ENCODE results near the gene PITRM1.
"Not testable (repeated sequence)": the region's sequence is repeated elsewhere in the genome, so short reads cannot be mapped to it uniquely, and the experiment has no call there.

PITRM1 gene

DNA sequence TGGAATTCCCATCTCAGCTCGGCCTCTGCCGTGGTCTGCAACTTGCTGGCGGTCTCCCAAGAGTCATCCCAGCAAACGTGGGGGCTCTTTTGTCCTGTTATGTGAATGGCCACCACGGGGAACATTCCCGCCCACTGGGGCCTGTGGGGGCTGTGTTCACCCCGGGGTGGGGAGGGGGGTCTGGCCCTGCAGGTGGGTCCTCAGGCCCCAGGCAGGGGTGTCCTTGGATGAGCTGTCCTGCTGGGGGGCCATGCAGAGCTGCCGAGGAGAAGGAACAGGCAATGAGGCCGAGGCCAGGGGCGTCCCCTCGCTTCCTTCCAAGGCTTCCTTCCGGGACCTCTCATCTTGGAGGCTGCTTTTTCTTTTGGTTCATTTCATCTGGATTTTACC, 24.4 kb upstream of the PITRM1 start:
- Histone ChIP-seq H3K4me3 (ENCODE audit: low read length) (no peak overlapping the region), H3K27me3 (ENCODE audit: control insufficient read depth, insufficient read depth, low read length) (no peaks in the 10 kb centered on the region), H3K36me3 (ENCODE audit: control insufficient read depth, insufficient read depth, low read length) (no peaks in the 10 kb centered on the region), H3K9me3 (ENCODE audit: control insufficient read depth, insufficient read depth, low read length) (no peaks in the 10 kb centered on the region), H3K27ac (ENCODE audit: low read length) (no peak overlapping the region), H3K4me1 (ENCODE audit: control insufficient read depth, insufficient read depth, low read length) (peaks cover 2% of the 10 kb centered on the region)
- DNase-seq (ENCODE audit: low read depth, low spot score), result no peak
- WGBS (ENCODE audit: insufficient coverage, insufficient read length), result no CpG with 5 or more reads among the region's 12 CpGs

GRCh38 chr10:3196482-3196881, 23.9 kb upstream of the PITRM1 start:
- H3K27ac ChIP-seq (ENCODE audit: low read length), result no peak overlapping the region
- no peak for DNase-seq (ENCODE audit: low read depth, low spot score)
- no peaks in the 10 kb centered on the region for H3K9me3 ChIP-seq (ENCODE audit: control insufficient read depth, insufficient read depth, low read length)
- H3K36me3 ChIP-seq (ENCODE audit: control insufficient read depth, insufficient read depth, low read length), result no peaks in the 10 kb centered on the region
- H3K27me3 ChIP-seq (ENCODE audit: control insufficient read depth, insufficient read depth, low read length), result no peaks in the 10 kb centered on the region
- H3K4me1 ChIP-seq (ENCODE audit: control insufficient read depth, insufficient read depth, low read length), result peaks cover under 1% of the 10 kb centered on the region
- H3K4me3 ChIP-seq (ENCODE audit: low read length), result no peak overlapping the region
- WGBS (ENCODE audit: insufficient coverage, insufficient read length), result no CpG with 5 or more reads among the region's 10 CpGs

- H3K27me3 ChIP-seq (ENCODE audit: control insufficient read depth, insufficient read depth, low read length), result no peaks in the 10 kb centered on the region
- no CpG with 5 or more reads among the region's 9 CpGs for WGBS (ENCODE audit: insufficient coverage, insufficient read length)
Observed at GRCh38 chr10:3195726-3196125, 23.1 kb upstream of the PITRM1 start.

DNA sequence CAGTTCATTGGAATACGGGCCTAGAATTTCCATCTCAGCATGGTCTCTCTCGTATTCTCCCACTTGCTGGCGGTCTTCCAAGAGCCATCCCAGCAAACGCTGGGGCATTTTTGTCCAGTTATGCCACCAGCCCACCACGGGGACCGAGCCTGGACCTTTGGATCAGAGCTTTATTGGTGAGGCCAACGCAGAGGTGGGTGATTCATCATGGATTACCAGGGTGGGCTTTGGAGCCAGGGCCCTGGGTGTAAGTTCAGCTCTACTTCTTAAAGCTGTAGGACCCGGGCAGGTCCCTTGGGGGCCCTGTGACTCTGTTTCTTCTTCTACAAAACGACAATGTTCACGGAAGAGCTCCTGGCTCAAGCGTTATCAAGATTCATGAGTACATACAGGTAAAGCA, 22.7 kb upstream of the PITRM1 start:
- no CpG with 5 or more reads among the region's 11 CpGs for WGBS (ENCODE audit: insufficient coverage, insufficient read length)
- Histone ChIP-seq H3K36me3 (ENCODE audit: control insufficient read depth, insufficient read depth, low read length) (no peaks in the 10 kb centered on the region), H3K27me3 (ENCODE audit: control insufficient read depth, insufficient read depth, low read length) (no peaks in the 10 kb centered on the region), H3K27ac (ENCODE audit: low read length) (no peak overlapping the region), H3K4me3 (ENCODE audit: low read length) (no peak overlapping the region), H3K9me3 (ENCODE audit: control insufficient read depth, insufficient read depth, low read length) (no peaks in the 10 kb centered on the region), H3K4me1 (ENCODE audit: control insufficient read depth, insufficient read depth, low read length) (no peaks in the 10 kb centered on the region; the same call in 1 of the 2 replicates)
- DNase-seq (ENCODE audit: low read depth, low spot score), result no peak

More at GRCh38 chr10:3195726-3196125, 23.1 kb upstream of the PITRM1 start:
- Histone ChIP-seq H3K9me3 (ENCODE audit: control insufficient read depth, insufficient read depth, low read length) (no peaks in the 10 kb centered on the region), H3K4me1 (ENCODE audit: control insufficient read depth, insufficient read depth, low read length) (no peaks in the 10 kb centered on the region; the same call in 1 of the 2 replicates), H3K36me3 (ENCODE audit: control insufficient read depth, insufficient read depth, low read length) (no peaks in the 10 kb centered on the region), H3K4me3 (ENCODE audit: low read length) (no peak overlapping the region), H3K27ac (ENCODE audit: low read length) (no peak overlapping the region)
- no peak for DNase-seq (ENCODE audit: low read depth, low spot score)

- WGBS (ENCODE audit: insufficient coverage, insufficient read length), result no CpG with 5 or more reads among the region's 4 CpGs
- DNase-seq (ENCODE audit: low read depth, low spot score), result no peak
- no peaks in the 10 kb centered on the region for H3K27me3 ChIP-seq (ENCODE audit: control insufficient read depth, insufficient read depth, low read length)
Observed at GRCh38 chr10:3194871-3195270, 22.3 kb upstream of the PITRM1 start.

DNA sequence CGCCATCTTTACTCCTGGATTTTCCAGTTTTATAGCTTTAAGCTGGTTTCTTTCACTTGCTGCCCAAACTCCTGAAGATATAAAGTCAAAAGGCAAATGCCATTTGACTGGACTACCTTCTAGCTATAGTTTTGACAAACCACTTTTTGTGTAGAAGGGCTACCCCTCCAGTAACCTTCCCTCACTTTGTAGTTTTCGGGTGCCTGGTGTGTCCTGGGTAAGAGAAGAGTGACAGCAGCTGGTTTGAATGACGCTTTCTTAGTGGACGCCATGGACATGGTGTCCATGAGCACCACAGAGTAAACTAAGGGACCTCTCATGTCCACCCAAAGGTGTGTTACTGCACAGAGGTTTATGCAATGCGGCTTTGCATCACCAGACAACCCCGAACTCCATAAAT, 21.2 kb upstream of the PITRM1 start:
- Histone ChIP-seq H3K4me3 (ENCODE audit: low read length) (no peak overlapping the region), H3K36me3 (ENCODE audit: control insufficient read depth, insufficient read depth, low read length) (no peaks in the 10 kb centered on the region), H3K9me3 (ENCODE audit: control insufficient read depth, insufficient read depth, low read length) (no peaks in the 10 kb centered on the region), H3K4me1 (ENCODE audit: control insufficient read depth, insufficient read depth, low read length) (no peaks in the 10 kb centered on the region; the same call in 1 of the 2 replicates), H3K27ac (ENCODE audit: low read length) (no peak overlapping the region), H3K27me3 (ENCODE audit: control insufficient read depth, insufficient read depth, low read length) (no peaks in the 10 kb centered on the region)
- DNase-seq (ENCODE audit: low read depth, low spot score), result no peak
- no CpG with 5 or more reads among the region's 6 CpGs for WGBS (ENCODE audit: insufficient coverage, insufficient read length)

More at GRCh38 chr10:3194871-3195270, 22.3 kb upstream of the PITRM1 start:
- Histone ChIP-seq H3K4me3 (ENCODE audit: low read length) (no peak overlapping the region), H3K9me3 (ENCODE audit: control insufficient read depth, insufficient read depth, low read length) (no peaks in the 10 kb centered on the region), H3K4me1 (ENCODE audit: control insufficient read depth, insufficient read depth, low read length) (no peaks in the 10 kb centered on the region; the same call in 1 of the 2 replicates), H3K27ac (ENCODE audit: low read length) (no peak overlapping the region), H3K36me3 (ENCODE audit: control insufficient read depth, insufficient read depth, low read length) (no peaks in the 10 kb centered on the region)

DNA sequence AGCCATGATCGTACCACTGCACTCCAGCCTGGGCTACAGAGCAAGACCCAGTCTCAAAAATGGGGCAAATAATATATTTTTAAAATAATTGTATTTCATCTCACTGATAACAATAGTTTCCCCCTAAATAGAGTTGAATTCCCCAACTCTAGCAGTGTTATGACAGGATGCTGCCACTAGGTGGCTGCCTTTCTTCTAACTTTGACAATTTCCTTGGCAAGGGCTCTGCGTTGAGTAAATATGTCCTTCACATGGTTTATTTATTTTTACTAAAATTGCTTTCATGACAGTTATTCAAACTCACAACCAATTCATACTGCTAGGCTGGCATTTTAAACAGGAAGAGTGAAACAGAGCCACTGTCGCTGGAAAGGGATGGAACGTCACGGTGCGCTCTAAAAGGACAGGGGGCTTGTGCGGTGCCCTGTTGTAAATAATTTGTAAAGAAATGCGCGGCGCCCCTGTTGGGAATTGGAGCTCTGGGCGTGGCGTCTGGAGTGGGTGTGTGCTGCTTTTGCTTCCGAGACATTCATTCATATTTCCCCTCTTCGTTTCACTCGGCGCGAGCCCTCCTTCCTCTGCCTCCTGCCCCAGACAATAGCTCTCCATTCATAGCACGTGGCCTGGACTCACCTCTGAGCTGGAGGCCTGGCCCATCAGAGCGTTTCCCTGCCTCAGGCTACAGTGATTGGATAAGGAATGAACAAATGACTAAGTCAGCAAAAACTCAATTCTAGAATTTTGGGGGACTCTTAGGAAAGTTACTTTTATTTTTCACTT, 20.5 kb upstream of the PITRM1 start:
- H3K4me1 ChIP-seq (ENCODE audit: control insufficient read depth, insufficient read depth, low read length), result no peaks in the 10 kb centered on the region; the same call in 1 of the 2 replicates
- no peak for DNase-seq (ENCODE audit: low read depth, low spot score)
- H3K4me3 ChIP-seq (ENCODE audit: low read length), result no peak overlapping the region
- no peaks in the 10 kb centered on the region for H3K9me3 ChIP-seq (ENCODE audit: control insufficient read depth, insufficient read depth, low read length)
- no peaks in the 10 kb centered on the region for H3K36me3 ChIP-seq (ENCODE audit: control insufficient read depth, insufficient read depth, low read length)
- H3K27me3 ChIP-seq (ENCODE audit: control insufficient read depth, insufficient read depth, low read length), result no peaks in the 10 kb centered on the region
- WGBS (ENCODE audit: insufficient coverage, insufficient read length), result no CpG with 5 or more reads among the region's 19 CpGs
- H3K27ac ChIP-seq (ENCODE audit: low read length), result no peak overlapping the region

- Histone ChIP-seq H3K27me3 (ENCODE audit: control insufficient read depth, insufficient read depth, low read length) (no peaks in the 10 kb centered on the region), H3K9me3 (ENCODE audit: control insufficient read depth, insufficient read depth, low read length) (no peaks in the 10 kb centered on the region), H3K4me3 (ENCODE audit: low read length) (no peak overlapping the region), H3K36me3 (ENCODE audit: control insufficient read depth, insufficient read depth, low read length) (no peaks in the 10 kb centered on the region), H3K27ac (ENCODE audit: low read length) (no peak overlapping the region), H3K4me1 (ENCODE audit: control insufficient read depth, insufficient read depth, low read length) (no peaks in the 10 kb centered on the region)
- no CpG with 5 or more reads among the region's 3 CpGs for whole genome bisulfite sequencing (ENCODE audit: insufficient coverage, insufficient read length)
- DNase-seq (ENCODE audit: low read depth, low spot score), result no peak
Observed at GRCh38 chr10:3190817-3191216, 18.2 kb upstream of the PITRM1 start.

DNA sequence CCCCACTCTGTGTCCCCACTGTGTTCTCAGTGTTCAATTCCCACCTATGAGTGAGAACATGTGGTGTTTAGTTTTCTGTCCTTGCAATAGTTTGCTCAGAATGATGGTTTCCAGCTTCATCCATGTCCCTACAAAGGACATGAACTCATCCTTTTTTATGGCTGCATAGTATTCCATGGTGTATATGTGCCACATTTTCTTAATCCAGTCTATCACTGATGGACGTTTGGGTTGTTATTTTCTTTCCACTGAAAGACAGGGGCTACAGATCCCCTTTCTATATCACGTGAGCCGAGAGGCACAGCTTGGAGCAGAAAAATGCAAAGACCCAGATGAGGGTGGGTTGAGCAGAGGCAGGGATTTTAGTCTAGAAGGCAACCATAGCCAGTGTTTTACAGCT, 14.6 kb upstream of the PITRM1 start:
- DNase-seq (ENCODE audit: low read depth, low spot score), result not testable (repeated sequence)

GRCh38 chr10:3186368-3186767, 13.8 kb upstream of the PITRM1 start:
- H3K27me3 ChIP-seq (ENCODE audit: control insufficient read depth, insufficient read depth, low read length), result no peaks in the 10 kb centered on the region
- no peak for DNase-seq (ENCODE audit: low read depth, low spot score)
- H3K4me3 ChIP-seq (ENCODE audit: low read length), result no peak overlapping the region
- WGBS (ENCODE audit: insufficient coverage, insufficient read length), result no CpG with 5 or more reads among the region's 6 CpGs
- H3K9me3 ChIP-seq (ENCODE audit: control insufficient read depth, insufficient read depth, low read length), result no peaks in the 10 kb centered on the region
- H3K36me3 ChIP-seq (ENCODE audit: control insufficient read depth, insufficient read depth, low read length), result no peaks in the 10 kb centered on the region
- no peaks in the 10 kb centered on the region for H3K4me1 ChIP-seq (ENCODE audit: control insufficient read depth, insufficient read depth, low read length)
- no peak overlapping the region for H3K27ac ChIP-seq (ENCODE audit: low read length)

More for the DNA sequence above, 14.6 kb upstream of the PITRM1 start:
- not testable (repeated sequence) for H3K4me3 ChIP-seq (ENCODE audit: low read length); H3K4me1 ChIP-seq (ENCODE audit: control insufficient read depth, insufficient read depth, low read length); H3K36me3 ChIP-seq (ENCODE audit: control insufficient read depth, insufficient read depth, low read length); H3K9me3 ChIP-seq (ENCODE audit: control insufficient read depth, insufficient read depth, low read length); H3K27ac ChIP-seq (ENCODE audit: low read length); H3K27me3 ChIP-seq (ENCODE audit: control insufficient read depth, insufficient read depth, low read length)
- no CpG with 5 or more reads among the region's 3 CpGs for WGBS (ENCODE audit: insufficient coverage, insufficient read length)

DNA sequence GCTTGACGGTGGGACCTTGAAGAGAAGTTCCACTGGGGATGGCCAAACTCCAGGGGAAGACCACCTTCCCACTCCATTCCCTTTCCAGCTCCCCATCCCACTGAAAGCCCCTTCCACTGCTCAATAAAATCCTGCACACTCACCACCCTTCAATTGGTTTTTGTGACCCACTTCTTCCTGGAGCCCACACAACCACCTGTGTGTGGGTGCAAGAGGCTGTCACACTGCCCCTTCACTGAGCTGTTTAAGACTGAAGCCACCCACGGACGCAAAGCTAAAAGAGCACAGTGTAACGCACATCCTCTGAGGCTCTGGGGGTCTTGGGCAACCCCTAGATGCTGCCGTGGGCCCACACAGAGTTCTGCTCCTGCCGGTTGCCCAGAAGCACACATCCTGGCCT, 12.8 kb upstream of the PITRM1 start:
- Histone ChIP-seq H3K4me1 (ENCODE audit: control insufficient read depth, insufficient read depth, low read length) (no peaks in the 10 kb centered on the region), H3K36me3 (ENCODE audit: control insufficient read depth, insufficient read depth, low read length) (no peaks in the 10 kb centered on the region), H3K27ac (ENCODE audit: low read length) (no peak overlapping the region), H3K27me3 (ENCODE audit: control insufficient read depth, insufficient read depth, low read length) (no peaks in the 10 kb centered on the region), H3K4me3 (ENCODE audit: low read length) (peak overlapping the region; percentile 14; the same call in 1 of the 2 replicates), H3K9me3 (ENCODE audit: control insufficient read depth, insufficient read depth, low read length) (no peaks in the 10 kb centered on the region)
- WGBS (ENCODE audit: insufficient coverage, insufficient read length), result no CpG with 5 or more reads among the region's 6 CpGs
- DNase-seq (ENCODE audit: low read depth, low spot score), result no peak
